HepG2 (cell line): ENCODE results near the gene GDAP1L1. TPM values are rescaled to one million over a fixed set of nuclear protein-coding genes. Genes with fewer than 3 reads are reported as not detected.
A peak's percentile ranks its signal among the peaks of the same experiment; 100 is the strongest.

Experiments
- ADNP ChIP-seq: sonication (generic); formaldehyde crosslinking; IDR thresholded peaks from 2 replicates; pipeline ENCODE4 v1.4.0; 2020; ENCODE audit warnings: missing genetic modification reagents
- CREB1 ChIP-seq, 2 experiments: fragments of 450-650 bp in 1 of 2; IDR thresholded peaks; 2 replicates each; pipeline ENCODE4 v1.6.1; 2016 to 2017; ENCODE audit warnings: control low read depth in 1 of 2, mild to moderate bottlenecking in 1 of 2, missing compliant biosample characterization in 1 of 2, missing genetic modification characterization in 1 of 2
- DPF2 ChIP-seq: sonication (generic); formaldehyde crosslinking; IDR thresholded peaks from 2 replicates; pipeline ENCODE4 v1.4.0; 2020; ENCODE audit warnings: mild to moderate bottlenecking, low read depth, missing genetic modification reagents, borderline replicate concordance
- EHMT2 ChIP-seq: fragments of 200-600 bp; sonication (generic); IDR thresholded peaks from 2 replicates; pipeline ENCODE4 v1.7.0; 2017; ENCODE audit warnings: antibody characterized with exemption, low read depth, low read length, borderline replicate concordance
- GATAD1 ChIP-seq: IDR thresholded peaks from 2 replicates; pipeline ENCODE4 v1.6.1; 2016; ENCODE audit warnings: missing genetic modification reagents, missing compliant biosample characterization
- HNF4A ChIP-seq: sonication (generic); formaldehyde crosslinking; IDR thresholded peaks from 2 replicates; pipeline ENCODE4 v1.4.0; 2020; ENCODE audit warnings: missing genetic modification reagents
- HOXA3 ChIP-seq: sonication (generic); formaldehyde crosslinking; IDR thresholded peaks from 2 replicates; pipeline ENCODE4 v1.5.0; 2020; ENCODE audit warnings: missing genetic modification reagents
- MIER2 ChIP-seq: IDR thresholded peaks from 2 replicates; pipeline ENCODE4 v1.6.1; 2016; ENCODE audit warnings: missing biosample characterization, missing genetic modification reagents
- STAG1 ChIP-seq: sonication (generic); formaldehyde crosslinking; IDR thresholded peaks from 2 replicates; pipeline ENCODE4 v1.4.0; 2020; ENCODE audit warnings: missing genetic modification reagents
- ZFYVE20 ChIP-seq: sonication (generic); formaldehyde crosslinking; IDR thresholded peaks from 2 replicates; pipeline ENCODE4 v1.8.0; 2023; ENCODE audit warnings: low read depth, mild to moderate bottlenecking, moderate library complexity, missing genetic modification reagents, borderline replicate concordance
- ZNF263 ChIP-seq: sonication (generic); formaldehyde crosslinking; IDR thresholded peaks from 2 replicates; pipeline ENCODE4 v1.4.0; 2020; ENCODE audit warnings: missing genetic modification reagents
- ZNF274 ChIP-seq: sonication (generic); formaldehyde crosslinking; IDR thresholded peaks from 2 replicates; pipeline ENCODE4 v1.5.1; 2020; ENCODE audit warnings: mild to moderate bottlenecking, missing genetic modification reagents
- polyA plus RNA-seq, 8 experiments: library from polyadenylated mRNA; depleted of rRNA in 3 of 8; stranded (reverse) in 7 of 8; unstranded in 1 of 8; fragments of >200 nt; fragmentation: Illumina TruSeq in 4 of 8; extraction: Trizol in 4 of 8; gene quantifications; 2 replicates each; pipeline versions ENCODE4 v1.2.1 to v1.2.3, GENCODE V29; 2011 to 2016; ENCODE audit warnings: low read depth in 4 of 8, missing spikeins in 1 of 8, mixed read lengths in 1 of 8; ENCODE audit not compliant: insufficient read depth in 1 of 8
- total RNA-seq, 5 experiments: library from RNA; depleted of rRNA; stranded (reverse); fragments of >200 nt; fragmentation: Illumina TruSeq; extraction: Trizol; gene quantifications; 2 replicates each; pipeline ENCODE4 v1.2.3, GENCODE V29; 2016; ENCODE audit warnings: low read depth in 1 of 5
- TF ChIP-seq, protein P1 (sequence below): sonication (generic); formaldehyde crosslinking; IDR thresholded peaks from 2 replicates; pipeline ENCODE4 v1.9.0; 2021; ENCODE audit warnings: missing genetic modification reagents, mild to moderate bottlenecking, borderline replicate concordance
- TF ChIP-seq, protein P2 (sequence below): sonication (generic); formaldehyde crosslinking; IDR thresholded peaks from 2 replicates; pipeline ENCODE4 v1.4.0; 2020; ENCODE audit warnings: missing genetic modification reagents
- TF ChIP-seq, protein P3 (sequence below): sonication (generic); formaldehyde crosslinking; IDR thresholded peaks from 2 replicates; pipeline ENCODE4 v1.5.0; 2020; ENCODE audit warnings: mild to moderate bottlenecking, missing genetic modification reagents

GDAP1L1 gene
- total and polyA plus RNA-seq, 2 of the 13 experiments (the other 11 are each of a cell fraction or from before 2014, with no cell fraction given) = 0.04 TPM; not detected in 1

DNA sequence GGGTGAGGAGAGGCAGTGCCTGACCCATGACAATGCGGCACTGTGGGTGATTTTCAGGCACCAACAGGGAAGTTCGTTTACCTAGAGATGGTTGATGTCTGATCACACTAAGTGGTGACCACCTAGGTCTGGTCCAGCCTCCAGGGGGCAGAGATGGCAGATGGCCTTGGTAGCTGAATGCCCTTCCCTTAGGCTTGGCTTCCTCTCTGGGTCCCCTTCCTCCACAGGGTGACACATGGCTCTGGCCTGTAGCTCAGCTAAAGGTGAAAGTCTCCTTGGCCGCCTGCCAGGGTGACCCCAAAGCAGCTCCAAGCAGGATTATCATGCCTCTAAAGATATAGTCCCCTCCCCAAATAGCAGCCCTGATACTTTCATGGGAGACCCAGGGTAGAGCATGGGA is 6.4 kb downstream of the GDAP1L1 start (continued):
- peak; percentile 30; the same call in 1 of the 2 replicates for TF ChIP-seq ZNF263
- no peak for TF ChIP-seq DPF2 (CRISPR knock-in tag)
- peak; percentile 29; the same call in 1 of the 2 replicates for TF ChIP-seq ZNF274 (CRISPR knock-in tag)
- no peak for TF ChIP-seq CREB1 (IDR thresholded peaks at IDR 0.05)
- no peak for TF ChIP-seq CREB1 (CRISPR knock-in tag; IDR thresholded peaks at IDR 0.05)
- TF ChIP-seq GATAD1 (CRISPR knock-in tag) = peak; percentile 18; the same call in 1 of the 2 replicates
- TF ChIP-seq HOXA3 (CRISPR knock-in tag) = no peak
- peak; percentile 80 for TF ChIP-seq STAG1
- TF ChIP-seq, protein P1, sequence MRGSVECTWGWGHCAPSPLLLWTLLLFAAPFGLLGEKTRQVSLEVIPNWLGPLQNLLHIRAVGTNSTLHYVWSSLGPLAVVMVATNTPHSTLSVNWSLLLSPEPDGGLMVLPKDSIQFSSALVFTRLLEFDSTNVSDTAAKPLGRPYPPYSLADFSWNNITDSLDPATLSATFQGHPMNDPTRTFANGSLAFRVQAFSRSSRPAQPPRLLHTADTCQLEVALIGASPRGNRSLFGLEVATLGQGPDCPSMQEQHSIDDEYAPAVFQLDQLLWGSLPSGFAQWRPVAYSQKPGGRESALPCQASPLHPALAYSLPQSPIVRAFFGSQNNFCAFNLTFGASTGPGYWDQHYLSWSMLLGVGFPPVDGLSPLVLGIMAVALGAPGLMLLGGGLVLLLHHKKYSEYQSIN = no peak
- peak; percentile 34 for TF ChIP-seq HNF4A (CRISPR knock-in tag)
- TF ChIP-seq, protein P2, sequence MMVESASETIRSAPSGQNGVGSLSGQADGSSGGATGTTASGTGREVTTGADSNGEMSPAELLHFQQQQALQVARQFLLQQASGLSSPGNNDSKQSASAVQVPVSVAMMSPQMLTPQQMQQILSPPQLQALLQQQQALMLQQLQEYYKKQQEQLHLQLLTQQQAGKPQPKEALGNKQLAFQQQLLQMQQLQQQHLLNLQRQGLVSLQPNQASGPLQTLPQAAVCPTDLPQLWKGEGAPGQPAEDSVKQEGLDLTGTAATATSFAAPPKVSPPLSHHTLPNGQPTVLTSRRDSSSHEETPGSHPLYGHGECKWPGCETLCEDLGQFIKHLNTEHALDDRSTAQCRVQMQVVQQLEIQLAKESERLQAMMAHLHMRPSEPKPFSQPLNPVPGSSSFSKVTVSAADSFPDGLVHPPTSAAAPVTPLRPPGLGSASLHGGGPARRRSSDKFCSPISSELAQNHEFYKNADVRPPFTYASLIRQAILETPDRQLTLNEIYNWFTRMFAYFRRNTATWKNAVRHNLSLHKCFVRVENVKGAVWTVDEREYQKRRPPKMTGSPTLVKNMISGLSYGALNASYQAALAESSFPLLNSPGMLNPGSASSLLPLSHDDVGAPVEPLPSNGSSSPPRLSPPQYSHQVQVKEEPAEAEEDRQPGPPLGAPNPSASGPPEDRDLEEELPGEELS (CRISPR knock-in tag) = no peak
- TF ChIP-seq MIER2 (CRISPR knock-in tag) = peak; percentile 84
- peak; percentile 55; the same call in 1 of the 2 replicates for TF ChIP-seq EHMT2
- TF ChIP-seq ZFYVE20 = no peak
- peak; percentile 62; the same call in 1 of the 2 replicates for TF ChIP-seq ADNP
- TF ChIP-seq, protein P3, sequence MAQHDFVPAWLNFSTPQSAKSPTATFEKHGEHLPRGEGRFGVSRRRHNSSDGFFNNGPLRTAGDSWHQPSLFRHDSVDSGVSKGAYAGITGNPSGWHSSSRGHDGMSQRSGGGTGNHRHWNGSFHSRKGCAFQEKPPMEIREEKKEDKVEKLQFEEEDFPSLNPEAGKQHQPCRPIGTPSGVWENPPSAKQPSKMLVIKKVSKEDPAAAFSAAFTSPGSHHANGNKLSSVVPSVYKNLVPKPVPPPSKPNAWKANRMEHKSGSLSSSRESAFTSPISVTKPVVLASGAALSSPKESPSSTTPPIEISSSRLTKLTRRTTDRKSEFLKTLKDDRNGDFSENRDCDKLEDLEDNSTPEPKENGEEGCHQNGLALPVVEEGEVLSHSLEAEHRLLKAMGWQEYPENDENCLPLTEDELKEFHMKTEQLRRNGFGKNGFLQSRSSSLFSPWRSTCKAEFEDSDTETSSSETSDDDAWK (CRISPR knock-in tag) = no peak
